HL-60 (cell line): ENCODE results near the gene LONP2.

ENCODE experiments used
- DNase-seq, 2 experiments: peaks; one replicate each; pipeline ENCODE4 v3.0.0-alpha.2; 2010 to 2020; ENCODE audit warnings: low read depth in 1 of 2, low spot score in 1 of 2
- H3K27ac ChIP-seq: fragments of 250-450 bp; sonication (Bioruptor Pico); replicated peaks from 2 replicates; pipeline ENCODE4 v1.5.1; 2020; ENCODE audit warnings: mild to moderate bottlenecking, moderate library complexity
- H3K27me3 ChIP-seq: fragments of 250-450 bp; sonication (Bioruptor Pico); 2 replicates; pipeline ENCODE4 v1.5.1; 2021; ENCODE audit warnings: mild to moderate bottlenecking, moderate library complexity; ENCODE audit not compliant: insufficient read depth, poor library complexity, severe bottlenecking
- H3K4me3 ChIP-seq: replicated peaks from 2 replicates; pipeline ENCODE4 v1.5.1; 2011; ENCODE audit warnings: mild to moderate bottlenecking, control low read depth, low read length; ENCODE audit not compliant: insufficient read depth
- GABPA ChIP-seq: IDR thresholded peaks from 2 replicates; pipeline ENCODE4 v1.6.1; 2012; ENCODE audit warnings: low read depth
- POLR2AphosphoS5 ChIP-seq: IDR thresholded peaks from 2 replicates; pipeline ENCODE4 v1.6.1; 2012; ENCODE audit warnings: low read depth
- SPI1 ChIP-seq: IDR thresholded peaks from 2 replicates; pipeline ENCODE4 v1.6.1; 2012; ENCODE audit warnings: low read depth, mild to moderate bottlenecking, borderline replicate concordance
- TF ChIP-seq, protein P1 (sequence below): IDR thresholded peaks from 2 replicates; pipeline ENCODE4 v1.6.1; 2012; ENCODE audit warnings: low read depth; ENCODE audit not compliant: insufficient replicate concordance
- TF ChIP-seq, protein P2 (sequence below): IDR thresholded peaks from one replicate; pipeline ENCODE4 v1.5.1; 2011; ENCODE audit warnings: low read length, control low read depth, inconsistent platforms; ENCODE audit not compliant: insufficient read depth

Gene LONP2

DNA sequence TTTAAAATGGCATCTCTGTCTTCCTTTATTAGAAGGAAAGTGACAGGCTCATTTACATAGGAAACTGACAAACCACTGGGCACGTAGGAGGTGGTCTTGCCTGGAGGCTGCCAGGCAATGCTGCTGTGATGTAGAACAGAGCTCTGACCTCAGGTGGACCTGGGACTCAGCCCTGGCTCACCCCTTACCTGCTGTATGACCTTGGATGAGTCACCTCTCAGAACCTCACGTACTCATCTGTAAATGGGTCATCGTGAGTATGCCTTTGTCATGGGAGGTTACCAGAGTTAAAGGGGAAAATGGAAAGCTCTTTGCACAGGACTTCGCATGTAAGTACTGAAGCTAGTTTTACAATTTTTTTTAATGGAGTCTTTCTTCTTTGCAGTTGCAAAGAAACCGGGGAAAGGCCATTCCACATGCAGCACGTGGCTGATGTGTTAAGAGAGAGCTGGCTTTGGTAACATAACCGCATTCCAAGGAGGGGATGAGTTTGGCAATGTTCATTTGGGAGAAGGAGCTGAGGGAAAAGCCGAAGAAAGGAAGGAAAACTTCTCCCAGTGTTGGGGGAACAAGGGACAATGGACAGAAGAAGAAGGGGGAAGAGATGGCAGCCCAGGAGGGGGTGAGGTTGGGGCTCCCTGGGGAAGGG, 37.4 kb upstream of the LONP2 start:
- Histone ChIP-seq H3K4me3 (no peak overlapping the region), H3K27me3 (no peaks in the 10 kb centered on the region), H3K27ac (no peak overlapping the region)
- TF ChIP-seq GABPA (no peak), SPI1 (no peak), POLR2AphosphoS5 (no peak)
- TF ChIP-seq, protein P1, sequence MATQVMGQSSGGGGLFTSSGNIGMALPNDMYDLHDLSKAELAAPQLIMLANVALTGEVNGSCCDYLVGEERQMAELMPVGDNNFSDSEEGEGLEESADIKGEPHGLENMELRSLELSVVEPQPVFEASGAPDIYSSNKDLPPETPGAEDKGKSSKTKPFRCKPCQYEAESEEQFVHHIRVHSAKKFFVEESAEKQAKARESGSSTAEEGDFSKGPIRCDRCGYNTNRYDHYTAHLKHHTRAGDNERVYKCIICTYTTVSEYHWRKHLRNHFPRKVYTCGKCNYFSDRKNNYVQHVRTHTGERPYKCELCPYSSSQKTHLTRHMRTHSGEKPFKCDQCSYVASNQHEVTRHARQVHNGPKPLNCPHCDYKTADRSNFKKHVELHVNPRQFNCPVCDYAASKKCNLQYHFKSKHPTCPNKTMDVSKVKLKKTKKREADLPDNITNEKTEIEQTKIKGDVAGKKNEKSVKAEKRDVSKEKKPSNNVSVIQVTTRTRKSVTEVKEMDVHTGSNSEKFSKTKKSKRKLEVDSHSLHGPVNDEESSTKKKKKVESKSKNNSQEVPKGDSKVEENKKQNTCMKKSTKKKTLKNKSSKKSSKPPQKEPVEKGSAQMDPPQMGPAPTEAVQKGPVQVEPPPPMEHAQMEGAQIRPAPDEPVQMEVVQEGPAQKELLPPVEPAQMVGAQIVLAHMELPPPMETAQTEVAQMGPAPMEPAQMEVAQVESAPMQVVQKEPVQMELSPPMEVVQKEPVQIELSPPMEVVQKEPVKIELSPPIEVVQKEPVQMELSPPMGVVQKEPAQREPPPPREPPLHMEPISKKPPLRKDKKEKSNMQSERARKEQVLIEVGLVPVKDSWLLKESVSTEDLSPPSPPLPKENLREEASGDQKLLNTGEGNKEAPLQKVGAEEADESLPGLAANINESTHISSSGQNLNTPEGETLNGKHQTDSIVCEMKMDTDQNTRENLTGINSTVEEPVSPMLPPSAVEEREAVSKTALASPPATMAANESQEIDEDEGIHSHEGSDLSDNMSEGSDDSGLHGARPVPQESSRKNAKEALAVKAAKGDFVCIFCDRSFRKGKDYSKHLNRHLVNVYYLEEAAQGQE = no peak
- TF ChIP-seq, protein P2, sequence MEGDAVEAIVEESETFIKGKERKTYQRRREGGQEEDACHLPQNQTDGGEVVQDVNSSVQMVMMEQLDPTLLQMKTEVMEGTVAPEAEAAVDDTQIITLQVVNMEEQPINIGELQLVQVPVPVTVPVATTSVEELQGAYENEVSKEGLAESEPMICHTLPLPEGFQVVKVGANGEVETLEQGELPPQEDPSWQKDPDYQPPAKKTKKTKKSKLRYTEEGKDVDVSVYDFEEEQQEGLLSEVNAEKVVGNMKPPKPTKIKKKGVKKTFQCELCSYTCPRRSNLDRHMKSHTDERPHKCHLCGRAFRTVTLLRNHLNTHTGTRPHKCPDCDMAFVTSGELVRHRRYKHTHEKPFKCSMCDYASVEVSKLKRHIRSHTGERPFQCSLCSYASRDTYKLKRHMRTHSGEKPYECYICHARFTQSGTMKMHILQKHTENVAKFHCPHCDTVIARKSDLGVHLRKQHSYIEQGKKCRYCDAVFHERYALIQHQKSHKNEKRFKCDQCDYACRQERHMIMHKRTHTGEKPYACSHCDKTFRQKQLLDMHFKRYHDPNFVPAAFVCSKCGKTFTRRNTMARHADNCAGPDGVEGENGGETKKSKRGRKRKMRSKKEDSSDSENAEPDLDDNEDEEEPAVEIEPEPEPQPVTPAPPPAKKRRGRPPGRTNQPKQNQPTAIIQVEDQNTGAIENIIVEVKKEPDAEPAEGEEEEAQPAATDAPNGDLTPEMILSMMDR = no peak
- DNase-seq = no peak

- Histone ChIP-seq H3K27me3 (no peaks in the 10 kb centered on the region), H3K4me3 (no peak overlapping the region), H3K27ac (no peak overlapping the region)
- no peak for DNase-seq
- TF ChIP-seq SPI1 (no peak), GABPA (no peak), POLR2AphosphoS5 (no peak)
- TF ChIP-seq, protein P2 = no peak
- TF ChIP-seq, protein P1 = no peak
These were observed 33.4 kb upstream of the LONP2 start for GRCh38 chr16:48210747-48211146.

GRCh38 chr16:48212033-48212432, 32.1 kb upstream of the LONP2 start:
- TF ChIP-seq SPI1 (no peak), POLR2AphosphoS5 (no peak), GABPA (no peak)
- TF ChIP-seq, protein P1 = no peak
- TF ChIP-seq, protein P2 = no peak
- DNase-seq = no peak
- Histone ChIP-seq H3K27ac (no peak overlapping the region), H3K4me3 (no peak overlapping the region), H3K27me3 (no peaks in the 10 kb centered on the region)
